HepG2 (cell line): ENCODE data around the gene CADM1. TPM values are rescaled to one million over a fixed set of nuclear protein-coding genes. Genes with fewer than 3 reads are reported as not detected.

Experiments
- ARID2 ChIP-seq: sonication (generic); formaldehyde crosslinking; IDR thresholded peaks from 2 replicates; pipeline ENCODE4 v1.8.1; 2022; ENCODE audit warnings: mild to moderate bottlenecking, missing genetic modification reagents, borderline replicate concordance
- ARNT2 ChIP-seq: sonication (generic); formaldehyde crosslinking; IDR thresholded peaks from 2 replicates; pipeline ENCODE4 v1.8.0; 2022; ENCODE audit warnings: mild to moderate bottlenecking, low read depth, missing genetic modification reagents, moderate library complexity
- ATRX ChIP-seq: sonication (generic); formaldehyde crosslinking; IDR thresholded peaks from 2 replicates; pipeline ENCODE4 v1.4.0; 2020; ENCODE audit warnings: missing genetic modification reagents, borderline replicate concordance
- EP300 ChIP-seq, 3 experiments: sonication (generic) in 1 of 3; formaldehyde crosslinking in 1 of 3; IDR thresholded peaks; 2 replicates each; pipeline versions ENCODE4 v1.5.1 to v1.6.1; 2011 to 2020; ENCODE audit warnings: low read depth in 2 of 3, low read length in 2 of 3, borderline replicate concordance in 1 of 3, improper control_type of control experiment in 1 of 3, mild to moderate bottlenecking in 1 of 3, missing genetic modification reagents in 1 of 3, moderate library complexity in 1 of 3
- EZH2 ChIP-seq: conservative IDR thresholded peaks from 2 replicates; pipeline ENCODE4 v1.6.1; 2012; ENCODE audit warnings: mild to moderate bottlenecking, low read depth, low read length, moderate library complexity
- FOXM1 ChIP-seq: sonication (generic); formaldehyde crosslinking; IDR thresholded peaks from 2 replicates; pipeline ENCODE4 v1.5.0; 2020; ENCODE audit warnings: missing genetic modification reagents
- HNRNPLL ChIP-seq: fragments of 200-400 bp; formaldehyde crosslinking; IDR thresholded peaks from 2 replicates; pipeline ENCODE4 v1.6.1; 2017; ENCODE audit warnings: mild to moderate bottlenecking, low read depth, low read length; ENCODE audit not compliant: poor library complexity, severe bottlenecking
- HOXD1 ChIP-seq: sonication (generic); formaldehyde crosslinking; IDR thresholded peaks from 2 replicates; pipeline ENCODE4 v1.5.0; 2020; ENCODE audit warnings: missing genetic modification reagents
- KDM5B ChIP-seq: sonication (generic); formaldehyde crosslinking; IDR thresholded peaks from 2 replicates; pipeline ENCODE4 v1.4.0; 2020; ENCODE audit warnings: missing genetic modification reagents, mild to moderate bottlenecking, borderline replicate concordance
- MEIS1 ChIP-seq: sonication (generic); formaldehyde crosslinking; IDR thresholded peaks from 2 replicates; pipeline ENCODE4 v1.9.0; 2021; ENCODE audit warnings: mild to moderate bottlenecking, missing genetic modification reagents, moderate library complexity, borderline replicate concordance
- NCOR1 ChIP-seq: fragments of 200-600 bp; sonication (generic); IDR thresholded peaks from 2 replicates; pipeline ENCODE4 v1.7.0; 2017; ENCODE audit warnings: antibody characterized with exemption, low read length, borderline replicate concordance
- NR1H2 ChIP-seq: sonication (generic); formaldehyde crosslinking; IDR thresholded peaks from 2 replicates; pipeline ENCODE4 v1.8.1; 2022; ENCODE audit warnings: low read depth, missing genetic modification reagents, borderline replicate concordance
- ONECUT2 ChIP-seq: sonication (generic); formaldehyde crosslinking; IDR thresholded peaks from 2 replicates; pipeline ENCODE4 v1.4.0; 2020; ENCODE audit warnings: missing genetic modification reagents
- RARA ChIP-seq: IDR thresholded peaks from 2 replicates; pipeline ENCODE4 v1.6.1; 2016; ENCODE audit warnings: missing genetic modification reagents, missing compliant biosample characterization
- SALL1 ChIP-seq: sonication (generic); formaldehyde crosslinking; IDR thresholded peaks from 2 replicates; pipeline ENCODE4 v1.8.0; 2022; ENCODE audit warnings: mild to moderate bottlenecking, missing genetic modification reagents
- SKI ChIP-seq: fragments of 450-650 bp; IDR thresholded peaks from one replicate; pipeline ENCODE4 v1.6.1; 2018; ENCODE audit warnings: mild to moderate bottlenecking; ENCODE audit not compliant: partially characterized antibody
- SP4 ChIP-seq: sonication (generic); formaldehyde crosslinking; IDR thresholded peaks from 2 replicates; pipeline ENCODE4 v1.8.1; 2023; ENCODE audit warnings: mild to moderate bottlenecking, missing genetic modification reagents
- ZFYVE20 ChIP-seq: sonication (generic); formaldehyde crosslinking; IDR thresholded peaks from 2 replicates; pipeline ENCODE4 v1.8.0; 2023; ENCODE audit warnings: low read depth, mild to moderate bottlenecking, moderate library complexity, missing genetic modification reagents, borderline replicate concordance
- ZNF136 ChIP-seq: sonication (generic); formaldehyde crosslinking; IDR thresholded peaks from 2 replicates; pipeline ENCODE4 v1.8.1; 2022; ENCODE audit warnings: low read depth, mild to moderate bottlenecking, moderate library complexity, missing genetic modification reagents
- ZNF138 ChIP-seq: sonication (generic); formaldehyde crosslinking; IDR thresholded peaks from 2 replicates; pipeline ENCODE4 v1.5.0; 2020; ENCODE audit warnings: mild to moderate bottlenecking, low read depth, missing genetic modification reagents
- ZNF17 ChIP-seq: sonication (generic); formaldehyde crosslinking; IDR thresholded peaks from 2 replicates; pipeline ENCODE4 v1.5.0; 2020; ENCODE audit warnings: mild to moderate bottlenecking, missing genetic modification reagents
- ZNF431 ChIP-seq: sonication (generic); formaldehyde crosslinking; IDR thresholded peaks from 2 replicates; pipeline ENCODE4 v1.9.0; 2022; ENCODE audit warnings: missing genetic modification reagents, low read depth, mild to moderate bottlenecking, borderline replicate concordance
- ZNF501 ChIP-seq: sonication (generic); formaldehyde crosslinking; IDR thresholded peaks from 2 replicates; pipeline ENCODE4 v1.5.1; 2020; ENCODE audit warnings: mild to moderate bottlenecking, moderate library complexity, missing genetic modification reagents
- ZNF546 ChIP-seq: sonication (generic); formaldehyde crosslinking; conservative IDR thresholded peaks from 2 replicates; pipeline ENCODE4 v1.8.1; 2023; ENCODE audit warnings: mild to moderate bottlenecking, missing genetic modification reagents
- polyA plus RNA-seq, 8 experiments: library from polyadenylated mRNA; depleted of rRNA in 3 of 8; stranded (reverse) in 7 of 8; unstranded in 1 of 8; fragments of >200 nt; fragmentation: Illumina TruSeq in 4 of 8; extraction: Trizol in 4 of 8; gene quantifications; 2 replicates each; pipeline versions ENCODE4 v1.2.1 to v1.2.3, GENCODE V29; 2011 to 2016; ENCODE audit warnings: low read depth in 4 of 8, missing spikeins in 1 of 8, mixed read lengths in 1 of 8; ENCODE audit not compliant: insufficient read depth in 1 of 8
- total RNA-seq, 5 experiments: library from RNA; depleted of rRNA; stranded (reverse); fragments of >200 nt; fragmentation: Illumina TruSeq; extraction: Trizol; gene quantifications; 2 replicates each; pipeline ENCODE4 v1.2.3, GENCODE V29; 2016; ENCODE audit warnings: low read depth in 1 of 5
- TF ChIP-seq, protein P1 (sequence below): sonication (generic); formaldehyde crosslinking; IDR thresholded peaks from 2 replicates; pipeline ENCODE4 v1.8.1; 2023; ENCODE audit warnings: missing genetic modification reagents, inconsistent platforms, borderline replicate concordance
- TF ChIP-seq, protein P2 (sequence below): sonication (generic); formaldehyde crosslinking; IDR thresholded peaks from 2 replicates; pipeline ENCODE4 v1.4.0; 2020; ENCODE audit warnings: mild to moderate bottlenecking, missing genetic modification reagents
- TF ChIP-seq, protein P3 (sequence below): IDR thresholded peaks from 2 replicates; pipeline ENCODE4 v1.6.1; 2016; ENCODE audit warnings: missing genetic modification reagents, missing compliant biosample characterization

The CADM1 gene
- total and polyA plus RNA-seq, 2 of the 13 experiments (the other 11 are each of a cell fraction or from before 2014, with no cell fraction given): 71.3 to 122 TPM

DNA sequence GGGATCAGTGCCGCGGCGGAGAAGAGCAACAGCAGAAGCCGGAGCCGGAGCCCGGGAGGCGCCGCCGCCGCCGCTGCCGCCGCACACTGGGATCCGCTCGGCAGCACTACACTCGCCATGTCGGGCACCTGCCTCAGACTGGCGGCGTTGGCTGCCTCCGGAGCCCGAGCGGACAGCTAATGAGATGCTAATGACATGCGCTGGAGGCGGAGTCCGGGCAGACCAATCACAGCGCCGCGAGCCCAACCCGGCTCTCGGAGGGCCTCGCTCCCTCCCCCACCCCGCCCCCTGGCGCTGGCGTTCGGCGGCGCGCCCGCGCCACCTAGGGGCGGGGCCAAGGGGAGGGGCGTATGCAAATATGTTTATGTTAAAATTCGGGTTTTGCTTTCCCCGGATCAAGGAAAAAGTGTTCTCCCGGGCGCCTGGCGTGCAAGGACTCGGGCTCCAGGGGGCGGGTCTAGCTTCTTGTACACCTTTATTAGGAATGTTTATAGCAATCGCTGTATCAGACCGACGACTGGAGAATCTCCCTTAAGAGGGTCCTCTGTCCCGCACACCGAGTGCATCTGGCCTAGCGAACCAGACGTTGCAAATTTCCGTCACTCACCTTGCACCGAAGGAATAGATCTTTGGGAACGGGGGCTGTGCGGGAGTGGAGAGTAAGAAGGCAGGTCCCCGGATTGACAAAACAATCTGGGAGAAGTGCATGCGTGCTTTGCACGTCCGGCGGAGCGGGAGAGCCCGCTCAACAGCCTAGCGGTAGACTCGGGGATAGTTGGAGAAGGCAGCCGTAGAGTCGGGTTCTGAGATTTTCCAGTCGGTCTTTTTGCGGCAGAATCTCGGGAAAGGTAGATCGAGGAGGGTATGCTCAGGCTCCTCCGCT, at the start of gene CADM1 (continued):
- TF ChIP-seq, protein P1, sequence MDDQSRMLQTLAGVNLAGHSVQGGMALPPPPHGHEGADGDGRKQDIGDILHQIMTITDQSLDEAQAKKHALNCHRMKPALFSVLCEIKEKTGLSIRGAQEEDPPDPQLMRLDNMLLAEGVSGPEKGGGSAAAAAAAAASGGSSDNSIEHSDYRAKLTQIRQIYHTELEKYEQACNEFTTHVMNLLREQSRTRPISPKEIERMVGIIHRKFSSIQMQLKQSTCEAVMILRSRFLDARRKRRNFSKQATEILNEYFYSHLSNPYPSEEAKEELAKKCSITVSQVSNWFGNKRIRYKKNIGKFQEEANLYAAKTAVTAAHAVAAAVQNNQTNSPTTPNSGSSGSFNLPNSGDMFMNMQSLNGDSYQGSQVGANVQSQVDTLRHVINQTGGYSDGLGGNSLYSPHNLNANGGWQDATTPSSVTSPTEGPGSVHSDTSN (CRISPR knock-in tag): no peak
- TF ChIP-seq, protein P2, sequence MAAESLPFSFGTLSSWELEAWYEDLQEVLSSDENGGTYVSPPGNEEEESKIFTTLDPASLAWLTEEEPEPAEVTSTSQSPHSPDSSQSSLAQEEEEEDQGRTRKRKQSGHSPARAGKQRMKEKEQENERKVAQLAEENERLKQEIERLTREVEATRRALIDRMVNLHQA (CRISPR knock-in tag): no peak
- TF ChIP-seq HOXD1 (CRISPR knock-in tag): 0 out of 2 replicates have a peak, but pooled peaks have one; percentile 47
- peak; percentile 41; the same call in 1 of the 2 replicates for TF ChIP-seq RARA (CRISPR knock-in tag)
- peak; percentile 80 for TF ChIP-seq SKI
- TF ChIP-seq FOXM1: no peak
- peak; percentile 92 for TF ChIP-seq SP4
- TF ChIP-seq MEIS1: no peak
- TF ChIP-seq NCOR1: peak; percentile 35; the same call in 1 of the 2 replicates
- 0 out of 2 replicates have a peak, but pooled peaks have one; percentile 2 for TF ChIP-seq ZNF138 (CRISPR knock-in tag)
- no peak for TF ChIP-seq ARNT2 (CRISPR knock-in tag)
- TF ChIP-seq ZNF546: 0 out of 2 replicates have a peak, but pooled peaks have one; percentile 70
- TF ChIP-seq ZNF501 (CRISPR knock-in tag): peak; percentile 43; the same call in 1 of the 2 replicates
- TF ChIP-seq ZNF17 (CRISPR knock-in tag): no peak
- TF ChIP-seq KDM5B (CRISPR knock-in tag): peak; percentile 72; the same call in 1 of the 2 replicates
- peak; percentile 55 for TF ChIP-seq HNRNPLL
- TF ChIP-seq EZH2: no peak
- TF ChIP-seq SALL1 (CRISPR knock-in tag): peak; percentile 64
- peak; percentile 60; the same call in 1 of the 2 replicates for TF ChIP-seq NR1H2 (CRISPR knock-in tag)
- 0 out of 4 replicates have a peak, but pooled peaks of 1 of the 2 experiments have one; percentile 22 for TF ChIP-seq EP300 (IDR thresholded peaks at IDR 0.05; ENCODE audit: low read depth in 2 of 2, low read length in 2 of 2)
- TF ChIP-seq EP300 (CRISPR knock-in tag; IDR thresholded peaks at IDR 0.05; ENCODE audit: borderline replicate concordance): no peak
- TF ChIP-seq ZFYVE20 (CRISPR knock-in tag): no peak
- peak; percentile 28; the same call in 1 of the 2 replicates for TF ChIP-seq ONECUT2 (CRISPR knock-in tag)
- 0 out of 2 replicates have a peak, but pooled peaks have one; percentile 9 for TF ChIP-seq ZNF136 (CRISPR knock-in tag)
- TF ChIP-seq, protein P3, sequence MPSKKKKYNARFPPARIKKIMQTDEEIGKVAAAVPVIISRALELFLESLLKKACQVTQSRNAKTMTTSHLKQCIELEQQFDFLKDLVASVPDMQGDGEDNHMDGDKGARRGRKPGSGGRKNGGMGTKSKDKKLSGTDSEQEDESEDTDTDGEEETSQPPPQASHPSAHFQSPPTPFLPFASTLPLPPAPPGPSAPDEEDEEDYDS (CRISPR knock-in tag): peak; percentile 50; the same call in 1 of the 2 replicates
- no peak for TF ChIP-seq ATRX
- peak; percentile 40; the same call in 1 of the 2 replicates for TF ChIP-seq ZNF431 (CRISPR knock-in tag)
- peak; percentile 84; the same call in 1 of the 2 replicates for TF ChIP-seq ARID2
